SK-N-SH treated with all-trans-retinoic acid at 6 μM for 48 hours (cell line): ENCODE measurements around the gene IQCK.

Experiments used
- ISL1 ChIP-seq: fragments of 250-450 bp; sonication (Bioruptor Pico); IDR thresholded peaks from 2 replicates; pipeline ENCODE4 v2.1.2; 2022; ENCODE audit warnings: mild to moderate bottlenecking, moderate library complexity
- RARB ChIP-seq: fragments of 250-450 bp; sonication (Bioruptor Pico); IDR thresholded peaks from 2 replicates; pipeline ENCODE4 v1.8.0; 2021; ENCODE audit warnings: mild to moderate bottlenecking, moderate library complexity
- ZFP30 ChIP-seq: fragments of 450-650 bp; formaldehyde crosslinking; IDR thresholded peaks from 2 replicates; pipeline ENCODE4 v1.5.0; 2022; ENCODE audit warnings: mild to moderate bottlenecking, moderate library complexity

- TF ChIP-seq ISL1: no peak
- TF ChIP-seq RARB (CRISPR knock-in tag): no peak
- no peak for TF ChIP-seq ZFP30 (CRISPR knock-in tag)
Observed at GRCh38 chr16:19785081-19785480, 67.0 kb downstream of the IQCK start.
